Midbrain (tissue), 1 donor: ENCODE measurements around the gene MINAR2.

Source experiments
- DNase-seq: peaks from one replicate; lab custom pipeline; 2025; lab: John Stamatoyannopoulos, UW

The MINAR2 gene

GRCh38 chr5:129771058-129771838 lies 23.4 kb downstream of the MINAR2 start:
- DNase-seq = peak; percentile 79

- DNase-seq = no peak
These were observed 25.5 kb downstream of the MINAR2 start for GRCh38 chr5:129773376-129773775.

DNA sequence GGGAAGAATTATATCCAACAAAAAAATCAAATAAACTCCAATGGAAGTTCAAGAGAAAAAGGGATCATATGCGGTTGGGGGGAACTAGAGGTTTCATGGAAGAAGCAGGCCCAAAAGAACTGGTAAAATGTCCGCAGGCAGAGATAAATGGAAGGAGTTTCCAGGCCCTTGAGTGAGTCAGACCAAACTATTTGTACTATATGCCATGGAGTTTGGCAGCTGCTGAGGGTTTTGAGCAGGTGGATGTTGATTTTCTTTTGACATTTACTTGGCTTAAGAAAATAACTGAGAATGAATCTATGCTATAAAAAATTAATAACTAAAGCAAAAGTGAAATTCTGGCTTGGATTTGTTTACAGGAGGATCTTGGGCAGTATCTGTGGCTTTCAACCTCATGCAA lies 33.7 kb downstream of the MINAR2 start:
- DNase-seq = no peak

GRCh38 chr5:129803403-129803802 lies 55.5 kb downstream of the MINAR2 start:
- no peak for DNase-seq

- DNase-seq = no peak
These were observed 56.8 kb downstream of the MINAR2 start for GRCh38 chr5:129804705-129805104.

GRCh38 chr5:129807162-129807814 lies 59.4 kb downstream of the MINAR2 start:
- no peak for DNase-seq
